ENCODE data around the gene GNAQ.

The GNAQ gene

GRCh38 chr9:77851882-77852595 is 179.6 kb downstream of the GNAQ start:
- in situ Hi-C loops (cut with MboI; ENCODE audit: low sequenced_read_pairs) = no loop called here

- in situ Hi-C loops (cut with MboI; ENCODE audit: low sequenced_read_pairs) = no loop called here
Observed at GRCh38 chr9:77848897-77849296, 182.7 kb downstream of the GNAQ start.

DNA sequence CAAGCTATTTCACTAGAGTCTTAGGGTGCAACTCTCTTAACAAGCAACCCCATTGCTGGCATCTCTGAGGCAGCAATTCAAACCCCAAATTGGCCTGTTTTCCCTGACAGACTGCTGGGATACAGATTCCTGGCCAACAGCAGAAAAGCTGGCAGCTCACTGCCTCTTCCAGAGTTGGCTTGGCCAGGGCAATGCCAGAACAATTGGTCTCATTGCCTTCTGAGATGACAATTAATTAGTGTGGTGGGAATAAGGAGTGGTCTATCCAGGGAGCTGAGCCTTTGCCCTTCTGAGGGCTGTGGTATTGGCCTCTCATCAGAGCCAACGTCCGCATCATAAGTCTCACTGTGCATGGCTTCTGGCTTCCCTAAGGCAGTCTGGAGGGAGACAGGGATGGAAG is 183.2 kb downstream of the GNAQ start:
- in situ Hi-C loops (cut with MboI; ENCODE audit: low sequenced_read_pairs) = no loop called here

DNA sequence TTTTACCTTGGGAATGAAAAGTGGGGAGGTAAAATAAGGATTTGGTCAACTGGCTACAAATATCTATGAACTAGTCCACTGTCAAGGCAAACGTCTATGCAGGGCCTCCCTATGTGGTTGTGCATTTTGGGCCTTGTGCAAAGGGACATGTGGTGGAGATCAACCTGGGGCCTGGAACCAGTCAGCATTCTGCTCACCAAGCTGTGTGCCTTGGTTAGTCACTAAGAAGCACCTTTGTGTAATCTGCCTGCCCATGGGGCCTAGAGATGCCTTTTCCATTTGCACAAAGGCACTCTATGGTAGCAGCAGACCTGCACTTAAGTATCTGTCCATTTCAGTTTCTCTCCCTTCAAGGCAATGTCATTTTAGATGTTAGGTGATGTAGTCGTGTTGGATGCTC is 184.0 kb downstream of the GNAQ start:
- in situ Hi-C loops (cut with MboI; ENCODE audit: low sequenced_read_pairs) = no loop called here

- in situ Hi-C loops (cut with MboI; ENCODE audit: low sequenced_read_pairs) = no loop called here
Observed at GRCh38 chr9:77847059-77847499, 184.5 kb downstream of the GNAQ start.

- in situ Hi-C loops (cut with MboI; ENCODE audit: low sequenced_read_pairs) = no loop called here
Observed at GRCh38 chr9:77844415-77844814, 187.2 kb downstream of the GNAQ start.

GRCh38 chr9:77843871-77844155 is 187.8 kb downstream of the GNAQ start:
- in situ Hi-C loops (cut with MboI; ENCODE audit: low sequenced_read_pairs) = no loop called here

DNA sequence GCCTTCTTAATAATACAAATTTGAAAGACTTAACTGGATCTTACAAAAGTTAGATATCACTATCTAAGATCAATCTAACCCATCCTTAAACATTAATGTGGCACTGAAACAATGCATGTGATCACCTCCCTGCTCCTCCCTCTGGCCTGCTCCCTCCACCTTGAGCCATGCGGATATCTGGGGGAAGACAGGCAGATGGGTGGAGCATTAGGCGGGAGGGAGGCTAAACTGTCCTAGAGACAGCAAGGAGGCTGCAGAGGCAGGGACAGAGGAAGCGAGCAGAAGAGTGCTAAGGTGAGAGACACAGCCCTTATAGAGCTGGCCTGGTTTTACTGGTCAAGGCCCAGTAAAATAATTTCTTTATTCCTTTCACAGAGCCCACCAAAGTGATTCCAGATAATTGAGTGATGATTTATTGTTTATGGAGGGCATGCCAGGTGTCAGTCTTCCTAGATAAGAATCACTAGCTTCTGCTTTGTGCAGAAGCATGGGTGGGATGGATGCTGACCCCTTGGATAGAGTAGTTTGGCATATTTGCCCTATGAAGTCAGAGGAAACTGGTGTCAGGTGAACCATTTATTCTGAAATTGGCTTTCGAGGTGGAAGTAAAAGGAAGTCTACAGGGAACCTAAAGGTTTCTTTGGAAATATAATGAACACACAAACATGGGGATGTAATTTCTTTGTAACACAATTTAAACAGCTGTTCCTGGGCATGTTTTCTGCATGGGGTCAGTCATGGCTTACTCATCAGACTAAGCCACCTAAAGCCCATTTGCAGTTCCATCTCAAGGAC is 188.3 kb downstream of the GNAQ start:
- in situ Hi-C loops (cut with MboI; ENCODE audit: low sequenced_read_pairs) = no loop called here

GRCh38 chr9:77841739-77842386 is 189.7 kb downstream of the GNAQ start:
- in situ Hi-C loops (cut with MboI; ENCODE audit: low sequenced_read_pairs) = no loop called here

DNA sequence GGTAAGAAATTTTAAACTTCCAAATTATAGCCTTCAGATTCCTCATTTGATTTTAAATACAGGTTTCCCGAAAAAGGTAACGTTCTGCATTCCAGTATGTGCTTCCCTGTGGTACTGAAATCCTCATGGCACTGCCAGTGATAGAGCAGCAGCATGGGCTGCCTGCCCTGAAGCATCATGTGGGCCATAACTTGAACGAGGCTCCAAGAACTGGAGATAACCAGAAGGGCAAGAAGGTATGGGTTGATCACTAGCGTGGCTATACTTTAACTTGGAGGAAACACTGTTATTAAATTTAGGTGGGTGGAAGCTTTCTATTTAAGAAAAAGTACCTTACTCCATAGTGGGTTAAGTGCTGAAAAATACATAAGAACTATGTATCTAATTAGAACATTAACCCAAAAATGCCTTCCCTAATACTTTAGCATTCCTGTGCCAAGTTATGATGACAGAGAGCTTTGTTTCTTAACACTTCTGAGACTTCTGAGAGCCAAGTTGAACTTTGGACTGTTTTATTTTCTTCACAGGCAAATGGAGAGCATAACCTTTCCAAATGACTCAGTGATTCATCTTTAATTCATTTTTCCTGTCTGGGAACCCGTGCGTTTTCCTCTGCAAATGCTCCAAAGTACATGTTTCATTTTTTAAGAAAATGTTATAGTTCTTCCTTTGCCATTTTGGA is 192.0 kb downstream of the GNAQ start:
- in situ Hi-C loops (cut with MboI; ENCODE audit: low sequenced_read_pairs) = no loop called here

DNA sequence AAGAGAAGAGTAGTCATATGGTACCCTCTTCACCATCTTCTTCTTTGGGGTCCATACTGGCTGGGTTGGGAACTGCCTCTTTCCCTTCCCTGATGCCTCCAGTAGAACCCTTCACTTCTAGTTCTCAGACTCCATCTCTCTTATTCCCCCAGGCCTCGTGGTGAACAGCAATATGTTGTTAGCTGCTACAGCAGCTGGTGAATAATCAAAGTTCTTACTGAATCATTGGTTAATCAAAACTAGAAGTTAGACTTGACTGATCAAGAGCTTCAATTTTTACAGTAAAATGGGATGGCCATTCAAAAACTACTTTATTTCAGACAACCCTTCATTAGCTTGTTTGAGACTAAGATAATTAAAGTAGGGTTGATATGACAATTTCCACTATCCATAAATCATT is 192.6 kb downstream of the GNAQ start:
- in situ Hi-C loops (cut with MboI; ENCODE audit: low sequenced_read_pairs) = no loop called here

DNA sequence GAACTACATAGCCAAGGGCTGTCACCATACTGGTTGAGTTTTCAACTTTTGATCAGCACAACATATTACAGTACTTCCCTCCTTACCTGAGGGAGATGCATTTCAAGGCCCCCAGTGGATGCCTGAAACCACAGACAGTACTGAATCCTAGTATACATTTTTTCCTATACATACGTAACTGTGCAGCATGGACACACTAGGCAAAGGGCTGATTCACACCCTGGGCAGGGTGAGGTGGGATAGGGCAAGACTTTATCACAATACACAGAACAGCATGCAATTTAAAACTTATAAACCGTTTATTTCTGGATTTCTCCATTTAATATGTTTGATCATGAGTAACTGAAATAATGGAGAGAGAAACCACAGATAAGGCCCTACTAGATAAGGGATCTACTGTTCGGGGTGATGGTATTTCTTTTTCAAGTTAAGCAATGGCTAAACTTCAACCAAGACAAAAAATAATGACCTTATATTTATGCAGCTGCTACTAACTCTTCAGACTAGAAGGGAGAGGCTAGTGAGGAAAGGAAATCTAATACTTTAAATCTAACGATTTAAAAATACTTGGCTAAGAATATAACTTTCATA is 196.6 kb downstream of the GNAQ start:
- in situ Hi-C loops (cut with MboI; ENCODE audit: low sequenced_read_pairs) = no loop called here

GRCh38 chr9:77833561-77834429 is 197.8 kb downstream of the GNAQ start:
- in situ Hi-C loops (cut with MboI; ENCODE audit: low sequenced_read_pairs) = no loop called here

GRCh38 chr9:77832639-77833038 is 199.0 kb downstream of the GNAQ start:
- in situ Hi-C loops (cut with MboI; ENCODE audit: low sequenced_read_pairs) = no loop called here

DNA sequence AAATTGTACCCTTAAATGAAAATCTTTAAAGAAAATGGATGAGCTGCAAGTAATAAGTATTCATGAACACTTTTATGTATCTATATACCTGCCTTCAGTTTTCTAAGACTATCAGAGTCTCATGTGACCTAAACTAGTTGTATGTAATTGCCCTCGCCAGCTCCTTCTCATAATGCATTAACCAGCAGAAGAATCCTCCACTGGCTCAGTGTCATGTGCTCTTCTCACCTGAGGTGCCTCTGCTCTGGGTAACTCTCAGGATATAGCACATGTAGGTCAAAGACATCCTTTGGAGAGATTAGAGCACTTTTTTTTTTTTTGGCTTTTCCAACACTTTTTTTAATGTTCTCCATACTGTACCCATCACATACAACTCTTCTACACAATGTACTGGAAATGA is 199.8 kb downstream of the GNAQ start:
- in situ Hi-C loops (cut with MboI; ENCODE audit: low sequenced_read_pairs) = no loop called here

GRCh38 chr9:77830618-77831285 is 200.9 kb downstream of the GNAQ start:
- in situ Hi-C loops (cut with MboI; ENCODE audit: low sequenced_read_pairs) = no loop called here

- in situ Hi-C loops (cut with MboI; ENCODE audit: low sequenced_read_pairs) = no loop called here
Observed at GRCh38 chr9:77829420-77829819, 202.2 kb downstream of the GNAQ start.

GRCh38 chr9:77827104-77827784 is 204.4 kb downstream of the GNAQ start:
- in situ Hi-C loops (cut with MboI; ENCODE audit: low sequenced_read_pairs) = no loop called here

DNA sequence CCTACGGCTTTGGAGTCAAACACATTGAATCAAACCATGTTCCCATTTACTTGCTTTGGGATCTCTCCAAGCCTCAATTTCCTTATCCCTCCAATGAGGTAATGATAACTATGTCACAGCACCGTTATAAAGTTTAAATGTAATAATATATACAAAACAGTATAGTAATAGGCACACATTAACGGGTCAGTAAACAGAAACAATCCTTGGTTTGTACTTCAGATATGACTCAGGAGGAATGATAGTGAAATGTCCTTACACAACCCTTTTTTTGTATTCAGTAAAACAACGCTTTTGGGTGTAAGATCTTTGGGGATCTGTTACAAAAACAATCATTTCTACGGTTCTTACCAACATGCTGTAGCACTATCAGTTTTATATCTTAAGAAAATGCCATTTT is 205.0 kb downstream of the GNAQ start:
- in situ Hi-C loops (cut with MboI; ENCODE audit: low sequenced_read_pairs) = no loop called here

All from hTERT RPE-1 (cell line).